Sigmoid colon (tissue), 7 donors: ENCODE measurements around the gene PHF10. TPM values are rescaled to one million over a fixed set of nuclear protein-coding genes. Genes with fewer than 3 reads are reported as not detected.
"Not testable (repeated sequence)": the region's sequence is repeated elsewhere in the genome, so short reads cannot be mapped to it uniquely, and the experiment has no call there.

Source experiments
- DNase-seq: peaks from one replicate; pipeline ENCODE4 v3.0.0-alpha.2; 2019
- H3K27ac ChIP-seq, 4 donors: fragments of 200-600 bp; sonication (generic); one replicate each; pipeline ENCODE4 v1.5.1; 2016 to 2019; ENCODE audit warnings: mild to moderate bottlenecking in 1 of 4
- H3K27me3 ChIP-seq, 3 donors: fragments of 200-600 bp; sonication (generic); one replicate each; pipeline ENCODE4 v1.5.1; 2019; ENCODE audit warnings: mild to moderate bottlenecking in 1 of 3
- H3K36me3 ChIP-seq, 4 donors: fragments of 200-600 bp; sonication (generic); one replicate each; pipeline ENCODE4 v1.5.1; 2016 to 2019
- H3K4me1 ChIP-seq, 4 donors: fragments of 200-600 bp; sonication (generic); one replicate each; pipeline ENCODE4 v1.5.1; 2017 to 2019
- H3K4me3 ChIP-seq, 4 donors: fragments of 200-600 bp; sonication (generic); one replicate each; pipeline ENCODE4 v1.5.1; 2017 to 2019; ENCODE audit warnings: mild to moderate bottlenecking in 2 of 4, moderate library complexity in 1 of 4
- H3K9me3 ChIP-seq, 4 donors: fragments of 200-600 bp in 3 of 4; sonication (generic) in 3 of 4; one replicate each; pipeline versions ENCODE4 v1.5.1 to v1.6.1; 2013 to 2019
- CTCF ChIP-seq, 4 experiments: fragments of 450-650 bp in 3 of 4; fragments of 200-600 bp in 1 of 4; IDR thresholded peaks; one replicate each; pipeline ENCODE4 v1.5.1; 2016 to 2019; ENCODE audit warnings: antibody characterized with exemption in 4 of 4, mild to moderate bottlenecking in 3 of 4, moderate library complexity in 2 of 4
- EP300 ChIP-seq, 4 donors: sonication (generic); formaldehyde crosslinking; IDR thresholded peaks; one replicate each; pipeline ENCODE4 v1.6.1; 2017; ENCODE audit warnings: antibody characterized with exemption in 4 of 4
- POLR2A ChIP-seq, 2 donors: fragments of 450-650 bp; IDR thresholded peaks; one replicate each; pipeline ENCODE4 v1.6.1; 2016; ENCODE audit warnings: antibody characterized with exemption in 2 of 2, mild to moderate bottlenecking in 2 of 2, moderate library complexity in 2 of 2
- POLR2AphosphoS5 ChIP-seq, 4 donors: sonication (generic); formaldehyde crosslinking; IDR thresholded peaks; one replicate each; pipeline ENCODE4 v1.6.1; 2017; ENCODE audit warnings: antibody characterized with exemption in 4 of 4
- whole genome bisulfite sequencing, 2 donors: extraction: QIAGEN DNeasy Blood & Tissue Kit; methylation state at CpG; one replicate each; pipeline ENCODE4 v1.1.7; 2013; 5-methylcytosine and 5-hydroxymethylcytosine counted together
- intact Hi-C: fragments of 100-400 bp; cut with DNase I; formaldehyde crosslinking; loops from one replicate; pipeline ENCODE4 v1.15.1; 2023
- polyA plus RNA-seq, 3 donors: library from polyadenylated mRNA; stranded (reverse); fragments of 200-250 nt; gene quantifications; one replicate each; pipeline ENCODE4 v1.2.3, GENCODE V29; 2013
- total RNA-seq, 4 donors: library from RNA; depleted of rRNA; stranded (reverse); fragments of >200 nt; gene quantifications; one replicate each; pipeline ENCODE4 v1.1.0, GENCODE V29; 2016
- donor health status: healthy with polysubstance abuse.
- donor health status: Bipolar disorder and iron deficiency.
- donor health status: healthy.

The PHF10 gene
- total RNA-seq = 10 to 100 TPM; 64.8 to 76.3 (median 72.0) TPM
- polyA plus RNA-seq = 10 to 100 TPM; 19.4 to 41.0 (median 27.6) TPM

GRCh38 chr6:169724494-169725124 is at the start of gene PHF10:
PHF10 (minus strand) TSS chr6:169724500; CDS start chr6:169723931, 569 bp downstream.
- intact Hi-C loops = no loop called here
- Histone ChIP-seq H3K4me1 (peaks cover 0 to 37% (median 22%) of the 10 kb centered on the region in 4 donors), H3K36me3 (no peaks in the 10 kb centered on the region), H3K9me3 (no peaks in the 10 kb centered on the region), H3K27ac (peak within 1 kb of the TSS; percentile 93 to 98 (median 96)), H3K4me3 (peak within 1 kb of the TSS; percentile 53 to 89 (median 74)), H3K27me3 (no peaks in the 10 kb centered on the region)
- peak; percentile 72 for DNase-seq
- TF ChIP-seq POLR2A (IDR thresholded peaks at IDR 0.05) = no peak
- TF ChIP-seq POLR2AphosphoS5 (IDR thresholded peaks at IDR 0.05) = no peak
- TF ChIP-seq EP300 (IDR thresholded peaks at IDR 0.05) = no peak
- no peak for TF ChIP-seq CTCF (IDR thresholded peaks at IDR 0.05)
- 1% methylated on average over 89 of the region's 89 CpGs for WGBS, 2 donors

GRCh38 chr6:169766921-169767736 is 42.8 kb upstream of the PHF10 start:
- TF ChIP-seq EP300 (IDR thresholded peaks at IDR 0.05) (no peak), POLR2AphosphoS5 (IDR thresholded peaks at IDR 0.05) (no peak), CTCF (IDR thresholded peaks at IDR 0.05) (no peak), POLR2A (IDR thresholded peaks at IDR 0.05) (no peak)
- intact Hi-C loops = no loop called here
- H3K4me3 ChIP-seq = no peak overlapping the region
- DNase-seq = no peak
- H3K4me1 ChIP-seq = no peaks in the 10 kb centered on the region
- H3K27ac ChIP-seq = no peak overlapping the region
- H3K27me3 ChIP-seq = no peaks in the 10 kb centered on the region
- H3K36me3 ChIP-seq = peaks cover 11 to 92% (median 17%) of the 10 kb centered on the region in 4 donors
- 96% methylated on average over 13 of the region's 13 CpGs for WGBS, 2 donors
- H3K9me3 ChIP-seq = no peaks in the 10 kb centered on the region

GRCh38 chr6:169766232-169766631 is 41.9 kb upstream of the PHF10 start:
- H3K27ac ChIP-seq = no peak overlapping the region

GRCh38 chr6:169765789-169766188 is 41.5 kb upstream of the PHF10 start:
- DNase-seq, intact Hi-C loops, H3K9me3 ChIP-seq, H3K4me3 ChIP-seq, H3K27me3 ChIP-seq, H3K27ac ChIP-seq, H3K4me1 ChIP-seq: not testable (repeated sequence)
- peaks cover 7 to 94% (median 16%) of the 10 kb centered on the region in 4 donors for H3K36me3 ChIP-seq
- 88 to 96% methylated on average over 5 to 10 of the region's 10 CpGs for WGBS, 2 donors

More at GRCh38 chr6:169766232-169766631, 41.9 kb upstream of the PHF10 start:
- intact Hi-C loops = no loop called here
- Histone ChIP-seq H3K4me3 (no peak overlapping the region), H3K9me3 (no peaks in the 10 kb centered on the region), H3K36me3 (peaks cover 7 to 92% (median 15%) of the 10 kb centered on the region in 4 donors), H3K4me1 (no peaks in the 10 kb centered on the region), H3K27me3 (no peaks in the 10 kb centered on the region)
- no peak for DNase-seq
- TF ChIP-seq POLR2A (IDR thresholded peaks at IDR 0.05) = no peak
- TF ChIP-seq POLR2AphosphoS5 (IDR thresholded peaks at IDR 0.05) = no peak
- no peak for TF ChIP-seq CTCF (IDR thresholded peaks at IDR 0.05)
- TF ChIP-seq EP300 (IDR thresholded peaks at IDR 0.05) = no peak
- WGBS, 2 donors = 82 to 86% methylated on average over 5 of the region's 5 CpGs

GRCh38 chr6:169763881-169764280 is 39.6 kb upstream of the PHF10 start:
- DNase-seq = no peak
- Histone ChIP-seq H3K4me3 (no peak overlapping the region), H3K27ac (no peak overlapping the region), H3K4me1 (no peaks in the 10 kb centered on the region), H3K36me3 (peaks cover 7 to 100% (median 21%) of the 10 kb centered on the region in 4 donors), H3K9me3 (no peaks in the 10 kb centered on the region), H3K27me3 (no peaks in the 10 kb centered on the region)
- intact Hi-C loops = no loop called here
- 89 to 93% methylated on average over 10 of the region's 10 CpGs for WGBS, 2 donors
- no peak for TF ChIP-seq POLR2A (IDR thresholded peaks at IDR 0.05)
- no peak for TF ChIP-seq EP300 (IDR thresholded peaks at IDR 0.05)
- no peak for TF ChIP-seq CTCF (IDR thresholded peaks at IDR 0.05)
- no peak for TF ChIP-seq POLR2AphosphoS5 (IDR thresholded peaks at IDR 0.05)
